ENCODE data around the gene SLC25A31. TPM values are rescaled to one million over a fixed set of nuclear protein-coding genes. Genes with fewer than 3 reads are reported as not detected.

The SLC25A31 gene
- total and polyA plus RNA-seq, 10 of the 15 experiments (the other 5 are each of a cell fraction or from before 2014, with no cell fraction given) = not detected

GRCh38 chr4:127685292-127685691 lies 44.9 kb upstream of the SLC25A31 start (continued):
- TF ChIP-seq ZBTB4 (CRISPR knock-in tag; IDR thresholded peaks at IDR 0.05) = no peak

GRCh38 chr4:127686658-127687057 lies 43.5 kb upstream of the SLC25A31 start:
- H3K27ac ChIP-seq (ENCODE audit: control insufficient read depth, insufficient read depth) = no peak overlapping the region
- no peak overlapping the region for H3K4me3 ChIP-seq
- in situ Hi-C loops (cut with MboI) (no loop called here), intact Hi-C loops (cut with micrococcal nuclease; ENCODE audit: unreplicated experiment) (no loop called here)
- ChIA-PET POLR2A (no interaction called here), SMC1A (ENCODE audit: uncharacterized antibody, unreplicated experiment) (interaction anchor here (1.3 kb wide), 1 partner anchor 29 kb away, joined by 3 read pairs; no protein-coding TSS in a partner anchor), RAD21 (ENCODE audit: unreplicated experiment) (interaction anchor here (1.1 kb wide), 1 partner anchor 46 kb away, joined by 3 read pairs; no protein-coding TSS in a partner anchor), CTCF (interaction anchor here (1.3 kb wide), 1 partner anchor 45 kb away, joined by 4 read pairs; no protein-coding TSS in a partner anchor)
- no peaks in the 10 kb centered on the region for H3K36me3 ChIP-seq (ENCODE audit: control insufficient read depth in 2 of 2, insufficient read depth in 2 of 2, low read length in 1 of 2)
- H3K27me3 ChIP-seq (replicated peaks in 1 of 2; ENCODE audit: control insufficient read depth in 2 of 2, insufficient read depth in 2 of 2, low read length in 1 of 2) = no peaks in the 10 kb centered on the region; a peak in 1 of 4 replicates
- H3K79me2 ChIP-seq (ENCODE audit: control insufficient read depth, insufficient read depth, low read length) = no peaks in the 10 kb centered on the region
- no peak overlapping the region for H3K4me2 ChIP-seq (ENCODE audit: control insufficient read depth, insufficient read depth)
- no peaks in the 10 kb centered on the region for H4K20me1 ChIP-seq (ENCODE audit: control insufficient read depth, insufficient read depth)
- no peak overlapping the region for H2AFZ ChIP-seq (ENCODE audit: control insufficient read depth, low read depth, low read length)
- WGBS (ENCODE audit: insufficient coverage, insufficient replicate concordance, low lambda C conversion rate, missing lambda C conversion rate) = 29% methylated on average over 2 of the region's 2 CpGs
- BruUV-seq (replicated peaks) = no TSS peak
- H3K9me3 ChIP-seq (replicated peaks; ENCODE audit: control insufficient read depth, insufficient read depth, low read length) = no peaks in the 10 kb centered on the region
- H3K4me1 ChIP-seq (ENCODE audit: control insufficient read depth, insufficient read depth, low read length) = no peaks in the 10 kb centered on the region
- ATAC-seq (no peak), FAIRE-seq (no peak), DNase-seq (ENCODE audit: low read depth, low spot score) (no peak)
- no peak overlapping the region for H3K9ac ChIP-seq (ENCODE audit: control insufficient read depth, insufficient read depth, low read length)
- TF ChIP-seq RAD51 (IDR thresholded peaks at IDR 0.05) (no peak), NR2C2 (IDR thresholded peaks at IDR 0.05; ENCODE audit: borderline replicate concordance, control insufficient read depth, insufficient read length, low read depth) (no peak), YY1 (IDR thresholded peaks at IDR 0.05; ENCODE audit: low read depth, low read length) (no peak), SREBF1 (IDR thresholded peaks at IDR 0.05; ENCODE audit: low read length) (no peak), LARP7 (IDR thresholded peaks at IDR 0.05) (no peak), BMI1 (IDR thresholded peaks at IDR 0.05; ENCODE audit: borderline replicate concordance) (no peak), POLR2AphosphoS2 (IDR thresholded peaks at IDR 0.05; ENCODE audit: low read depth, low read length) (no peak), EZH2 (IDR thresholded peaks at IDR 0.05; ENCODE audit: borderline replicate concordance, control insufficient read depth, low read depth, low read length) (no peak), WRNIP1 (IDR thresholded peaks at IDR 0.05; ENCODE audit: borderline replicate concordance, low read depth, low read length) (no peak), BCL11A (IDR thresholded peaks at IDR 0.05; ENCODE audit: low read depth, low read length) (no peak), SUZ12 (IDR thresholded peaks at IDR 0.05; ENCODE audit: unreplicated experiment) (no peak), TARDBP (IDR thresholded peaks at IDR 0.05; ENCODE audit: borderline replicate concordance) (no peak), KAT2A (conservative IDR thresholded peaks at IDR 0.05; ENCODE audit: control insufficient read depth, low read depth, low read length) (no peak), EED (IDR thresholded peaks at IDR 0.05; ENCODE audit: low read depth) (no peak), BHLHE40 (IDR thresholded peaks at IDR 0.05; ENCODE audit: borderline replicate concordance in 1 of 2, low read depth in 2 of 2, low read length in 1 of 2) (no peak), ZBTB4 (CRISPR knock-in tag; IDR thresholded peaks at IDR 0.05) (no peak)

All from GM12878 (cell line).